Fibroblast of pulmonary artery (primary cell): ENCODE measurements around the gene TBC1D16.

Experiments used
- DNase-seq: peaks from one replicate; pipeline ENCODE4 v3.0.0-alpha.2; 2010; ENCODE audit warnings: low read depth
- H3K4me3 ChIP-seq: replicated peaks from 2 replicates; pipeline ENCODE4 v1.5.1; 2011; ENCODE audit warnings: low read depth, mild to moderate bottlenecking, control low read depth, low read length, moderate library complexity
- CTCF ChIP-seq: IDR thresholded peaks from 2 replicates; pipeline ENCODE4 v1.5.1; 2011; ENCODE audit warnings: mild to moderate bottlenecking, control low read depth, low read length, inconsistent platforms; ENCODE audit errors: missing control alignments

TBC1D16 gene

DNA sequence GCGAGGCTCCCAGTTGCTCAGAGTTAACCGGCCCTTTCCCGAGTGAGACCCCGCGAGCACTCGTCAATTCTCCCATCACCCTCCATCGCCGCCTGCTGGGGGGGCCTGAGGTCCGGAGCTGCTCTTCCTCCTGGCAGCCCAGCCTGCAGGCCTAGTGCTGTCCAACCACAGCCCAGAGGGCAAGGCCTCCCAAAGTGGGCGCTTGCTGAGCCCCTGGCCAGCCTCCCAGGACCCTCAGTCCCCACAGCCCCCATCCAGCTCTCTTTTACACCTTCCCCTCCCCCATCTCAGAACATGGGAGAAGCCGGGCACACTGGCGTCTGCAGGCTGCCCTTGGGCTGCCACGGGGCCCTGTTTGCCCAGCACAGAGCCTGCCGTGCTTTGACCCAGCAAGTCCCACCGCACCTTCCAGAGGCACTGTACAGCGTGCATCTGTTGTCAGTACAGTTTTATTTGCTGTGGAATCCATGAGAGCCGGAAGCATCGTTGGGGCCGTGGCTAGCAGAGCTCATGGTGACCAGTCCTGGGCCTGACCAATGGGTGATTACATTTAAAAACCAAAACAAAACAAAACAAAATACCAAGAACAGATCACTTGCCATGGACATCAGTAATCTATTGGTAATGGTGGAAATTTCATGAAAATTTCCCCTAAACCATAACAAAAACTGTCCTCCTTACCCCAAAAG, 100.3 kb downstream of the TBC1D16 start:
- DNase-seq: no peak
- TF ChIP-seq CTCF: no peak
- H3K4me3 ChIP-seq: no peak overlapping the region

- no peak overlapping the region for H3K4me3 ChIP-seq
- no peak for DNase-seq
- no peak for TF ChIP-seq CTCF
Observed at GRCh38 chr17:79934653-79934970, 101.1 kb downstream of the TBC1D16 start.

GRCh38 chr17:79933863-79934652, 101.6 kb downstream of the TBC1D16 start:
- no peak for TF ChIP-seq CTCF
- no peak overlapping the region for H3K4me3 ChIP-seq
- no peak for DNase-seq

- TF ChIP-seq CTCF: no peak
- no peak overlapping the region for H3K4me3 ChIP-seq
- DNase-seq: no peak
Observed at GRCh38 chr17:79932451-79933306, 103.0 kb downstream of the TBC1D16 start.

DNA sequence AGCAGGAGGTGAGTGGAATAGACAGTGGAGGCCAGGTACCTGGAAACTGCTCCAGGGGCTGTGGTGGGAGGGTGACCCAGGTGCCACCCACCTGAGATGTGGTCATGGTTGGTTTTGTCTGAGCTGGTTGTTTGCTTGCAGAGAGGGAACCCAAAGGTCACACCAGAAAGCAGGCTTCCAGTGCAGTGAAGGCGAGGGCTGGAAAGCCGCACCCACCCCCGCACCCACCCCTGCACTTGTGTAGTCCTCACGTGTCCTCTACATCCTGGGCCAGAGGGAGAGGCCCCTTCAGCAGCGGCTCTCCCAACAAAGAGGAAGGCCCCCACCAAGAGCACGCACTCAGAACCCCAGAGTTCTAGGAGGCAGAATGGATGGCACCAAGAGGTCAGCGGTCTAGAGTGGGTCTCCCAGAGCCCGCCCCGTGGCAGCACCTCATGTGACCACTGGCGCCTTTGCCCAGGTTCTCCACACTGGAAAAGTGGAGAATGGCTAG, 103.8 kb downstream of the TBC1D16 start:
- no peak for TF ChIP-seq CTCF
- H3K4me3 ChIP-seq: no peak overlapping the region

GRCh38 chr17:79930877-79931816, 104.5 kb downstream of the TBC1D16 start:
- TF ChIP-seq CTCF: no peak
- no peak overlapping the region for H3K4me3 ChIP-seq
- DNase-seq: no peak

More for the DNA sequence above, 103.8 kb downstream of the TBC1D16 start:
- no peak for DNase-seq
